HEK293 (cell line): ENCODE measurements around the gene RALGAPA2.

Experiments
- CTCF ChIP-seq: fragments of 450-650 bp; formaldehyde crosslinking; IDR thresholded peaks from 2 replicates; pipeline ENCODE4 v1.5.1; 2016; ENCODE audit warnings: missing biosample characterization, missing genetic modification characterization
- OVOL3 ChIP-seq: fragments of 450-650 bp; formaldehyde crosslinking; IDR thresholded peaks from 2 replicates; pipeline ENCODE4 v1.5.1; 2016; ENCODE audit warnings: missing biosample characterization, missing genetic modification characterization

- TF ChIP-seq OVOL3 (tag by site-specific recombination): no peak
- TF ChIP-seq CTCF: no peak
Measured at GRCh38 chr20:20608641-20609040, 103.8 kb downstream of the RALGAPA2 start.
